Measurements from ENCODE around the gene IL22RA2.

DNA sequence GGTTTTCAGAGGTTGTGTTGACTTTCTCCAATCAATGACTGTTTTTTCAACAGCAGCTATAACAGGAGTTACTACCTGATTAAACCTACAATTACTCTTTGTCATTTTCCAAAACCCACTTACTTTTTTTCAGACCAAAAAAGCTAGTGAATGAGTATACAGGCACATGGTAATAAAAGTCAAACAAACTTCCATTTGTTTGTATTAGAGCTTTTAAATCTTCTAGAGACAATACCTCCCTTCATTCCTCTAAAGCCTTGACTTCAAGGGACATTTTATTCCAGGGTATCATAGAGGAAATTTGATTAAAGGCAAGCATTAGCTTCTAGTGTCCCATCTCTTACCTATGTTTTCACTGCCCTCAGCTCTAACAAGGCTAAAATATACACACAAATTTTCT lies 52.7 kb downstream of the IL22RA2 start:
- TF ChIP-seq CTCF (IDR thresholded peaks at IDR 0.05) (no peak), POLR2A (IDR thresholded peaks at IDR 0.05) (no peak)

Measured in testis (tissue), 2 donors.